ENCODE measurements around the gene ACTA2. TPM values are rescaled to one million over a fixed set of nuclear protein-coding genes. Genes with fewer than 3 reads are reported as not detected.

Gene ACTA2
- total RNA-seq, 2 donors from 2014 or later: not detected

- Histone ChIP-seq H3K9ac (ENCODE audit: extremely low read depth, low read length, poor library complexity, severe bottlenecking) (no peak overlapping the region), H3K9me3 (ENCODE audit: control insufficient read depth, low read length) (no peaks in the 10 kb centered on the region), H3K4me3 (ENCODE audit: low read length) (no peak overlapping the region), H3K27me3 (ENCODE audit: control insufficient read depth, insufficient read depth, low read length, poor library complexity, severe bottlenecking) (no peaks in the 10 kb centered on the region), H3K4me1 (ENCODE audit: control insufficient read depth, insufficient read depth, low read length) (peaks cover 7% of the 10 kb centered on the region), H3K36me3 (ENCODE audit: control insufficient read depth, insufficient read depth, low read length) (no peaks in the 10 kb centered on the region), H3K27ac (ENCODE audit: low read depth, low read length) (no peak overlapping the region)
- H3K27me3 Mint-ChIP-seq (ENCODE audit: insufficient read depth): no peaks in the 10 kb centered on the region
- TF ChIP-seq CTCF (conservative IDR thresholded peaks at IDR 0.05): no peak
- H3K27ac Mint-ChIP-seq: no peak overlapping the region
- WGBS, 2 experiments (ENCODE audit: insufficient coverage in 1 of 2, insufficient read length in 1 of 2): 100% methylated on average over 1 of the region's 1 CpG
- H3K9me3 Mint-ChIP-seq: no peaks in the 10 kb centered on the region
- no peak overlapping the region for H3K4me3 Mint-ChIP-seq
- H3K36me3 Mint-ChIP-seq (ENCODE audit: low read depth): no peaks in the 10 kb centered on the region
- DNase-seq: no peak
- peaks cover 13% of the 10 kb centered on the region for H3K4me1 Mint-ChIP-seq
Measured at GRCh38 chr10:88964360-88964759, 11.8 kb upstream of the ACTA2 start.

GRCh38 chr10:88963318-88963717 lies 10.7 kb upstream of the ACTA2 start:
- H3K27me3 ChIP-seq (ENCODE audit: control insufficient read depth, insufficient read depth, low read length, poor library complexity, severe bottlenecking): no peaks in the 10 kb centered on the region
- Mint-ChIP-seq H3K36me3 (ENCODE audit: low read depth) (no peaks in the 10 kb centered on the region), H3K27me3 (ENCODE audit: insufficient read depth) (no peaks in the 10 kb centered on the region), H3K4me3 (no peak overlapping the region), H3K9me3 (no peaks in the 10 kb centered on the region), H3K4me1 (peaks cover 13% of the 10 kb centered on the region), H3K27ac (no peak overlapping the region)
- DNase-seq: no peak
- TF ChIP-seq CTCF (conservative IDR thresholded peaks at IDR 0.05): peak; percentile 50
- H3K4me3 ChIP-seq (ENCODE audit: low read length): no peak overlapping the region
- 80 to 100% methylated on average over 1 of the region's 2 CpGs for WGBS, 2 experiments (ENCODE audit: insufficient coverage in 1 of 2, insufficient read length in 1 of 2)
- peaks cover 7% of the 10 kb centered on the region for H3K4me1 ChIP-seq (ENCODE audit: control insufficient read depth, insufficient read depth, low read length)
- H3K36me3 ChIP-seq (ENCODE audit: control insufficient read depth, insufficient read depth, low read length): no peaks in the 10 kb centered on the region
- no peaks in the 10 kb centered on the region for H3K9me3 ChIP-seq (ENCODE audit: control insufficient read depth, low read length)
- no peak overlapping the region for H3K9ac ChIP-seq (ENCODE audit: extremely low read depth, low read length, poor library complexity, severe bottlenecking)
- no peak overlapping the region for H3K27ac ChIP-seq (ENCODE audit: low read depth, low read length)

- Mint-ChIP-seq H3K9me3 (no peaks in the 10 kb centered on the region), H3K4me1 (peaks cover 13% of the 10 kb centered on the region), H3K4me3 (no peak overlapping the region), H3K27me3 (ENCODE audit: insufficient read depth) (no peaks in the 10 kb centered on the region), H3K27ac (no peak overlapping the region), H3K36me3 (ENCODE audit: low read depth) (no peaks in the 10 kb centered on the region)
- no peak overlapping the region for H3K27ac ChIP-seq (ENCODE audit: low read depth, low read length)
- H3K4me3 ChIP-seq (ENCODE audit: low read length): no peak overlapping the region
- no peaks in the 10 kb centered on the region for H3K36me3 ChIP-seq (ENCODE audit: control insufficient read depth, insufficient read depth, low read length)
- H3K4me1 ChIP-seq (ENCODE audit: control insufficient read depth, insufficient read depth, low read length): peaks cover 7% of the 10 kb centered on the region
- no peak for DNase-seq
- no peak overlapping the region for H3K9ac ChIP-seq (ENCODE audit: extremely low read depth, low read length, poor library complexity, severe bottlenecking)
- no peaks in the 10 kb centered on the region for H3K9me3 ChIP-seq (ENCODE audit: control insufficient read depth, low read length)
- 79 to 100% methylated on average over 1 to 2 of the region's 2 CpGs for WGBS, 2 experiments (ENCODE audit: insufficient coverage in 1 of 2, insufficient read length in 1 of 2)
- no peak for TF ChIP-seq CTCF (conservative IDR thresholded peaks at IDR 0.05)
- H3K27me3 ChIP-seq (ENCODE audit: control insufficient read depth, insufficient read depth, low read length, poor library complexity, severe bottlenecking): no peaks in the 10 kb centered on the region
Measured at GRCh38 chr10:88962336-88962735, 9.8 kb upstream of the ACTA2 start.

Data from endodermal cell (in vitro differentiated cells).